Adrenal gland (tissue), 12 donors: ENCODE results near the gene CYB561. TPM values are rescaled to one million over a fixed set of nuclear protein-coding genes. Genes with fewer than 3 reads are reported as not detected.
"Not testable (repeated sequence)": the region's sequence is repeated elsewhere in the genome, so short reads cannot be mapped to it uniquely, and the experiment has no call there.

Experiments
- DNase-seq, 7 donors: peaks; one replicate each; pipeline ENCODE4 v3.0.0-alpha.2; 2019 to 2020
- H3K27ac ChIP-seq, 5 donors: fragments of 200-600 bp; sonication (generic) in 4 of 5; 1 replicate in 3 of 5; 2 replicates in 2 of 5; pipeline versions ENCODE4 v1.5.1 to v1.8.0; 2016 to 2020; ENCODE audit warnings: mild to moderate bottlenecking in 1 of 5
- H3K27me3 ChIP-seq: fragments of 200-600 bp; 2 replicates; pipeline ENCODE4 v1.8.0; 2021
- H3K36me3 ChIP-seq, 2 donors: fragments of 200-600 bp; replicated peaks in 1 of 2; 1 replicate in 1 of 2; 2 replicates in 1 of 2; pipeline versions ENCODE4 v1.5.1 to v1.8.0; 2018 to 2022
- H3K4me1 ChIP-seq, 2 donors: fragments of 200-600 bp; replicated peaks in 1 of 2; 1 replicate in 1 of 2; 2 replicates in 1 of 2; pipeline versions ENCODE4 v1.5.1 to v1.8.0; 2018 to 2021
- H3K4me3 ChIP-seq, 4 donors: fragments of 200-600 bp; sonication (generic) in 3 of 4; one replicate each; pipeline ENCODE4 v1.5.1; 2016 to 2018
- H3K9me3 ChIP-seq, 3 donors: fragments of 200-600 bp; sonication (generic) in 1 of 3; replicated peaks in 1 of 3; 1 replicate in 2 of 3; 2 replicates in 1 of 3; pipeline versions ENCODE4 v1.5.1 to v1.8.0; 2016 to 2021
- CTCF ChIP-seq, 6 experiments: fragments of 450-650 bp in 4 of 6; fragments of 200-600 bp in 2 of 6; sonication (generic) in 1 of 6; IDR thresholded peaks; 1 replicate in 5 of 6; 2 replicates in 1 of 6; pipeline versions ENCODE4 v1.5.1 to v1.8.0; 2016 to 2021; ENCODE audit warnings: antibody characterized with exemption in 6 of 6, mild to moderate bottlenecking in 2 of 6, moderate library complexity in 1 of 6
- POLR2A ChIP-seq, 2 donors: fragments of 450-650 bp; IDR thresholded peaks; one replicate each; pipeline ENCODE4 v1.6.1; 2017; ENCODE audit warnings: antibody characterized with exemption in 2 of 2, mild to moderate bottlenecking in 2 of 2, moderate library complexity in 1 of 2
- WGBS, 4 donors: extraction: QIAGEN DNeasy Blood & Tissue Kit in 2 of 4; methylation state at CpG; one replicate each; pipeline versions ENCODE4 v1.1.5 to v1.1.7; 2013 to 2017; 5-methylcytosine and 5-hydroxymethylcytosine counted together
- intact Hi-C, 2 donors: fragments of 100-400 bp; cut with DNase I; formaldehyde crosslinking; loops; one replicate each; pipeline versions ENCODE4 v1.14.1 to v1.15.0; 2022 to 2023
- polyA plus RNA-seq, 3 donors: library from polyadenylated mRNA; stranded (reverse); fragments of 200-250 nt in 2 of 3; fragments of 350-450 nt in 1 of 3; fragmentation: Illumina TruSeq in 1 of 3; extraction: RNeasy Lipid Tissue Mini Kit (QIAGEN cat#74804) in 1 of 3; gene quantifications; one replicate each; pipeline ENCODE4 v1.2.3, GENCODE V29; 2013 to 2014
- total RNA-seq, 9 donors: library from RNA; depleted of rRNA in 4 of 9; stranded (reverse); fragments of >200 nt in 4 of 9; fragments of 120-200 nt in 1 of 9; fragmentation: NEBNext Ultra II Directional in 1 of 9; extraction: Animal tissue kit (Norgen Biotek cat#: 25700) in 1 of 9; gene quantifications; one replicate each; pipeline versions ENCODE4 v1.1.0 to v1.2.4, GENCODE V29; 2013 to 2023
- donor health status: healthy with polysubstance abuse.
- donor health status: Bipolar disorder and iron deficiency.
- donor health status: DM: yes; HTN: yes; CAD: no.
- donor health status: DM: no; HTN: no; CAD: no.
- donor health status: DM: no; HTN: no; CAD: no.
- donor health status: DM: yes; HTN: yes; CAD: no.

Gene CYB561
- total and polyA plus RNA-seq, 12 donors: 14.3 to 195 (median 68.4) TPM

DNA sequence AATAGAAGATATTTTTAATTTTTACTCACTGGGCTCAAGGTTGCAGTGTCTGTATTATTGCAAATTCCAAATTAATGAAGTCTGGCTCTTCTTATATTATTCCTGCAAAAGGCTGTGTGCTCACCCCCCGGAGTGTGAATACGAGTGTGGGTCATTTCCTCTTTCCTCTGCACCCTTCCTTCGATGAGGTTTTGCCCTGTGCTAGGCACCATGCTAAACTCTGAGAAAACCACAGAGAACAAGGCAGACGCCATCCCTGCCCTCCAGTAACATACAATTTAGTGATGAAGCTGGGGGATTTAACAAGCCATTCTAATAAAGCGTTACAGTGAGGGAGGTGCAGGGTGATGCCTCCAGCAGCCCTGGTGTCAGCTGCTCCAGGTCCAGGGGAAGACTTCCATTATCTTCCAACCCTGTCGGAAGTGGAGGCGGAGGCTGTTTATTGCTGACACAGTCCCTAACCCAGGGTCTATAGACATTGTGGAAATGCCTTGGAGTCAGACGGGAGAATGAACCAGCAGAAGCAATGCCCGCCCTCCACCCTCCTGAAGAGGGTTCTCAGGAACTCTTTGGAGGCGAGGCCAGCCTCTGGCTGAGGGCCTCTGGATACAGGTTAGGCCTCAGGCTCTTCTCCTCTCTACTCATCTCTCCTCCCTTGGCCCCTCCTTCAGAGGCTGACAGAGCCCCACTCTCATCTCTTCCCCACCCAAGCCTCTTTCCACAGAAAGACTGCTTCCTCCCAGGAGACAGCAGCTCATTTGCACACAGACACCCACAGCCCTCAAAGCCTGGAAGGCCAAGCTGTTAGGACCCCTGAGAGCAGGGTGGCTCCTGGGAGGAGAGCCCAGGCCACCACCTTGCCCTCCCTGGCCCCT, 28.7 kb upstream of the CYB561 start:
- Histone ChIP-seq H3K27me3 (no peaks in the 10 kb centered on the region), H3K4me1 (peaks cover 22 to 41% of the 10 kb centered on the region in 2 donors), H3K4me3 (no peak overlapping the region), H3K9me3 (no peaks in the 10 kb centered on the region), H3K36me3 (no peaks in the 10 kb centered on the region), H3K27ac (peak overlapping the region; percentile 13 to 85 (median 75))
- WGBS, 4 donors: 51 to 59% (median 55%) methylated on average over 9 to 10 of the region's 10 CpGs
- intact Hi-C loops: loop anchor here in 1 of 2 donors (5.0 kb wide), 1 partner anchor 48 kb away; no protein-coding TSS in a partner anchor
- peak in 2 of 7 donors; percentile 30 to 31 for DNase-seq
- TF ChIP-seq CTCF (IDR thresholded peaks at IDR 0.05): no peak
- TF ChIP-seq POLR2A (IDR thresholded peaks at IDR 0.05): no peak

DNA sequence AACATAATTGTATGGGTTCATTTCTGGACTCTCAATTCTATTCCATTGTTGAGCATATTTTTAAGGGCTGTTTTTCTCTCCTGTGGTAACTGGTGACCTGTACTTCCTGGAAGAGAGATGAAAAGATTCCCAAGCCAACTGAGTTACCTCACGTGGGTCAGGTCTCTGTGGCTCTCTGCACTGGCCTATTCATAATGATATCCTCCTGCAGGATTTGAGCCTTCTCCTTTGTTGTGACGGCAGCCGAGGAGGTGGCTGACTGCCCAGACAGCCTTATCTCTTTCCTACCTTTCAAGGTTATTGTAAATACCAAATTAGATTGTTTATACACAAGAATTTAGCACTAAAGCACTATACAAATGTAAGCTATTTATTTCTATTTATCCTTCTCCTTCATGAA, 28.1 kb upstream of the CYB561 start:
- H3K27ac ChIP-seq: peak overlapping the region; percentile 63 to 76 (median 75)
- no peaks in the 10 kb centered on the region for H3K36me3 ChIP-seq
- peaks cover 22 to 41% of the 10 kb centered on the region in 2 donors for H3K4me1 ChIP-seq
- TF ChIP-seq CTCF (IDR thresholded peaks at IDR 0.05) (no peak), POLR2A (IDR thresholded peaks at IDR 0.05) (peak in 1 of 2 donors; percentile 33)
- no peaks in the 10 kb centered on the region for H3K27me3 ChIP-seq
- 10 to 33% (median 22%) methylated on average over 3 of the region's 3 CpGs for WGBS, 4 donors
- no peaks in the 10 kb centered on the region for H3K9me3 ChIP-seq
- intact Hi-C loops: no loop called here
- no peak overlapping the region for H3K4me3 ChIP-seq
- DNase-seq: peak; percentile 83 to 97 (median 93)

DNA sequence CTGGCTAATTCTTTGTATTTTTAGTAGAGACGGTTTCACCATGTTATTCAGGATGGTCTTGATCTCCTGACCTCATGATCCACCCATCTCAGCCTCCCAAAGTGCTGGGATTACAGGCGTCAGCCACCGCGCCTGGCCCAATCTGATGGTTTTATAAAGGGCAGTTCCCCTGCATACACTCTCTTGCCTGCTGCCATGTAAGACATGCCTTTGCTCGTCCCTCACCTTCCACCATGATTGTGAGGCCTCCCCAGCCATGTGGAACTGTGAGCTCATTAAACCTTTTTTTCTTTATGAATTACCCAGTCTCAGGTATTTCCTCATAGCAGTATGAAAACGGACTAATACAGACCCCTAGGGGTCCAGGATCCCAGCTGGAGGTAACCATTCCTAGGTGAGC, 22.0 kb upstream of the CYB561 start:
- H3K27me3 ChIP-seq, H3K9me3 ChIP-seq, H3K4me3 ChIP-seq, H3K27ac ChIP-seq, DNase-seq, intact Hi-C loops, H3K4me1 ChIP-seq, H3K36me3 ChIP-seq: not testable (repeated sequence)
- 81 to 89% (median 84%) methylated on average over 6 of the region's 6 CpGs for WGBS, 4 donors

DNA sequence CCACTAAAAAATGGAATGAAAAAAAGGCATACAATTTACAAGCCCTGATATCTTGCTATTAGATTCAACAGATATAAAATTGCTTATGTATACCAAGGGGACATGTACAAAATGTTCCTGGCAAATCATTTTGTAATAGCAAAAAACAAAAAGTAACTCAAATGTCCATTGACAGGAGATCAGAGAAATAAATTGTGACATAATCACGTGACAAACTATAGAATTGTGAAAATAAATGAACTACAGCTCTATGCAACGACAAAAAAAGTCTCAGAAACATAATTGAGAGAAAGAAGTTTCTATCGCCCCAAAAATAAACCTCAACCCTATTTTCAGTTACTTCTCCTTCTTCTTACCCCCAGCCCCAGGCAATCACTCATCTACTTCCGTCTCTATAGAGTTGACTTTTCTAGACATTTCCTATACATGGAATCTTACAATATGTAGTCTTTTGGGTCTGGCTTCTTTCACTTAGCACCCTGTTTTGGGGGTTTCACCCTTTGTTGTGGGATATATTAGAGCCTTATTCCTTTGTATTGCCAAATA, 18.7 kb upstream of the CYB561 start:
- WGBS, 4 donors: 61 to 78% (median 73%) methylated on average over 4 of the region's 4 CpGs

More for the DNA sequence above, 18.7 kb upstream of the CYB561 start:
- intact Hi-C loops: no loop called here
- DNase-seq: no peak
- Histone ChIP-seq H3K36me3 (no peaks in the 10 kb centered on the region), H3K4me1 (peaks cover 0 to 12% of the 10 kb centered on the region in 2 donors), H3K9me3 (no peaks in the 10 kb centered on the region), H3K27me3 (no peaks in the 10 kb centered on the region), H3K4me3 (no peak overlapping the region), H3K27ac (no peak overlapping the region)
- TF ChIP-seq CTCF (IDR thresholded peaks at IDR 0.05): no peak
- TF ChIP-seq POLR2A (IDR thresholded peaks at IDR 0.05): no peak
